GM21576 (cell line): Measurements from ENCODE around the gene BIN1.
A peak's percentile ranks its signal among the peaks of the same experiment; 100 is the strongest.

Experiments
- ATAC-seq: cut with Tn5 transposase; IDR thresholded peaks from one replicate; pipeline ENCODE4 v1.9.1; 2021; ENCODE audit warnings: mild to moderate bottlenecking, moderate library complexity; ENCODE audit not compliant: unreplicated experiment

Gene BIN1

GRCh38 chr2:127091886-127092285 lies 15.1 kb downstream of the BIN1 start:
- ATAC-seq = no peak

- no peak for ATAC-seq
Measured at GRCh38 chr2:127091148-127091547, 15.8 kb downstream of the BIN1 start.

GRCh38 chr2:127090281-127091120 lies 16.5 kb downstream of the BIN1 start:
- ATAC-seq = no peak

GRCh38 chr2:127089478-127090235 lies 17.3 kb downstream of the BIN1 start:
- no peak for ATAC-seq

- no peak for ATAC-seq
Measured at GRCh38 chr2:127088706-127089105, 18.2 kb downstream of the BIN1 start.

- no peak for ATAC-seq
Measured at GRCh38 chr2:127087791-127088495, 19.0 kb downstream of the BIN1 start.

- ATAC-seq = peak; percentile 65
Measured at GRCh38 chr2:127086990-127087790, 19.8 kb downstream of the BIN1 start.

- ATAC-seq = peak; percentile 23
Measured at GRCh38 chr2:127085317-127085681, 21.7 kb downstream of the BIN1 start.

GRCh38 chr2:127084611-127085316 lies 22.2 kb downstream of the BIN1 start:
- ATAC-seq = no peak

GRCh38 chr2:127083819-127084503 lies 23.0 kb downstream of the BIN1 start:
- ATAC-seq = no peak

GRCh38 chr2:127082974-127083373 lies 24.0 kb downstream of the BIN1 start:
- no peak for ATAC-seq

GRCh38 chr2:127081826-127082633 lies 24.9 kb downstream of the BIN1 start:
- ATAC-seq = peak; percentile 49

GRCh38 chr2:127080938-127081755 lies 25.8 kb downstream of the BIN1 start:
- ATAC-seq = peak; percentile 41

GRCh38 chr2:127080226-127080937 lies 26.6 kb downstream of the BIN1 start:
- ATAC-seq = peak; percentile 18

- no peak for ATAC-seq
Measured at GRCh38 chr2:127079358-127079920, 27.5 kb downstream of the BIN1 start.

GRCh38 chr2:127078666-127079270 lies 28.2 kb downstream of the BIN1 start:
- no peak for ATAC-seq
